ENCODE measurements around the gene ERVH48-1. TPM values are rescaled to one million over a fixed set of nuclear protein-coding genes. Genes with fewer than 3 reads are reported as not detected.
"Not testable (repeated sequence)": the region's sequence is repeated elsewhere in the genome, so short reads cannot be mapped to it uniquely, and the experiment has no call there.

Gene ERVH48-1
- total RNA-seq, 2 experiments from 2014 or later: not detected

GRCh38 chr21:42933973-42934372 is 8.5 kb upstream of the ERVH48-1 start:
- H3K36me3 Mint-ChIP-seq (ENCODE audit: low read depth); POLR2A ChIA-PET; H3K27ac Mint-ChIP-seq; H3K9me3 Mint-ChIP-seq; DNase-seq; H3K4me1 Mint-ChIP-seq; H3K4me3 Mint-ChIP-seq; CTCF ChIA-PET; H3K27me3 Mint-ChIP-seq: not testable (repeated sequence)

DNA sequence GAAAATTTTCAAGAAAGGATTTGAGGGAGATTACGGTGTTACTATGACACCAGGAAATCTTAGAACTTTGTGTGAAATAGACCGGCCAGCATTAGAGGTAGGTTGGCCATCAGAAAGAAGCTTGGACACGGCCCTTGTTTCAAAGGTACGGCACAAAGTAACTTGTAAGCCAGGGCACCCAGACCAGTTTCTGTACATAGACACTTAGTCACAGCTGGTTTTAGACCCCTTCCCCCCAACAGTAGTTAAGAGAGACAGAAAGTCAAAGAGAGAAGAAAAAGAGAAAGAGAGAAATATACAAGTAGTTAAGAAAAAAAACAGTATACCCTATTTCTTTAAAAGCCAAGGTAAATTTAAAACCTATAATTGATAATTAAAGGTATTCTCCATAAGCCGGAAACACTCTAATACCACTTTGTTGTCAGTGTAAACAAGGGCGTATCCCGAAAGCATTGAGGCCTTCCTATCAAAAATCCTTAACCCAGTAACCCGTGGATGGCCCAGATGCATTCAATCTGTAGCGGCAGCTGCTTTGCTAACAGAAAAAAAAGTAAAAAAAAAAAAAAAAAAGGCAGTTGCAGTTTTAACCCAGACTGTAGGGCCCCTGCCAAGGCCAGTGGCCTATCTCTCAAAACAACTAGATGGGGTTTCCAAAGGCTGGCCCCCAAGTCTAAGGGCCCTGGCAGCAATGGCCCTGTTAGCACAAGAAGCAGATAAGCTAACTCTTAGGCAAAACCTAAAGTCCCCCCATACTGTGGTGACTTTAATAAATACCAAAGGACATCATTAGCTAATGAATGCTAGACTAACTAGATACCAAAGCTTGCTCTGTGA is 7.9 kb upstream of the ERVH48-1 start:
- H3K27me3 Mint-ChIP-seq; H3K9me3 Mint-ChIP-seq; CTCF ChIA-PET; POLR2A ChIA-PET; H3K36me3 Mint-ChIP-seq (ENCODE audit: low read depth); DNase-seq; H3K27ac Mint-ChIP-seq; H3K4me3 Mint-ChIP-seq; H3K4me1 Mint-ChIP-seq: not testable (repeated sequence)

DNA sequence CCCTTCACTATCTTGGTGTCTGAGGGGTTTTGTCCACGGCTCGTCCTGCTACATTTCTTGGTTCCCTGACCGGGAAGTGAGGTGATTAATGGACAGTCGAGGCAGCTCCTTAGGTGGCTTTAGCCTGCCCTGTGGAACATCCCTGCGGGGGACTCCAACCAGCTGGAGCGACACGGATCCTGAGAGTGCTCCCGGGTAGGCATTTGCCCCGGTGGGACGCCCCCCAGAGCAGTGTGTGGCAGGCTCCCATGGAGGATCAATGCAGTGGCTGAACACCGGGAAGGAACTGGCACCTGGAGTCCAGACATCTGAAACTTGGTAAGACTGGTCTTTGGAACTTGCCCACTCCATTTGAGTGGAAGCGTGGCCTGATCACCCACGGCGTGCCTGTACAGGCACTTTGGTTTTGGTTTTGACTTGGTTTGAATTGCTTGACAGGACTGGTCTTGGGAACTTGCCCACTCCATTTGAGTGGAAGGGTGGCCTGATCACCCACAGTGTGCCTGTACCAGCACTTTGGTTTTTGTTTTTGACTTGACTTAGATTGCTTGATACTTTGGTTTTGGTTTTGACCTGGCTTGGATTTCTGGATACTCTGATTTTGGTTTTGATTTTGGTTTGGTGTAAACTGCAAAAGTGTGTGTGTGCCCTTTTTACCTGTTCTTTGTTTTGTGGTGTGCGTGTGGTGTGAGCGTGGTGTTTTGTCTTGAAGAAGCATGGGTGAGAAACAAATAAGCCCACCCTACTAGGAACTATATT is 7.1 kb upstream of the ERVH48-1 start:
- H3K27me3 Mint-ChIP-seq; H3K36me3 Mint-ChIP-seq (ENCODE audit: low read depth); DNase-seq; CTCF ChIA-PET; H3K4me3 Mint-ChIP-seq; H3K9me3 Mint-ChIP-seq; H3K27ac Mint-ChIP-seq; POLR2A ChIA-PET; H3K4me1 Mint-ChIP-seq: not testable (repeated sequence)

DNA sequence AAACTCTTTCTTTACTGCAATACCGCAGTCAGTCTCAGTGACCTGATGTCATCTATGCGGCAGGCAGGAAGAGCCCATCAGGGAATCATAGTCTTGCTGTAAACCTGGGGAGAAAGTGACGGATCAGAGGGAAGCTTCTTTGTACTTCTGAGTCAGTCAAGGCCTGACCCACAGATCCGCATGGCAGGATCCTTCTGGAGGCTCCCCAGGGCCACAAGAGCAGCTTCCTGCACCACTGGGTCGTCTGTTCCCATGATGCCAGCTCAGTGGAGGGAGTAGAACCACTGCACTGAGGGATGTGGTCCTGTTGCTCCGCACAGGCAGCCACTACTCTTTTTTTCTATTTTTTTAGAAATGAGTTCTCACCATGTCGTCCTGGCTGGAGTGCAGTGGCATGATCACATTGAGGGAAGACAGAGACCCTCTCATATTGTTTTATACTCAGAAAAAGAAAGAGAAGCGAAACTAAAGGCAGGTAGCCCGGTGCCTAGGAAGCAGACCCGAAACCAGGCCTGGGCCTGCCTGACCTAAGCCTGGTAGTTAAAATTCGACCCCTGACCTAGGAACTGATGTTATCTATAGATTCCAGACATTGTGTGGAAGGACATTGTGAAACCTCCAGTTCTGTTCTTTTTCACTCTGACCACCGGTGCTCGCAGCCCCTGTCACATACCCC is 6.3 kb upstream of the ERVH48-1 start:
- H3K27ac Mint-ChIP-seq: no peak overlapping the region
- ChIA-PET CTCF (no interaction called here), POLR2A (no interaction called here)
- DNase-seq: no peak
- no peaks in the 10 kb centered on the region for H3K36me3 Mint-ChIP-seq (ENCODE audit: low read depth)
- no peak overlapping the region for H3K4me3 Mint-ChIP-seq
- H3K27me3 Mint-ChIP-seq: no peaks in the 10 kb centered on the region
- H3K9me3 Mint-ChIP-seq: no peaks in the 10 kb centered on the region
- peaks cover 4% of the 10 kb centered on the region for H3K4me1 Mint-ChIP-seq

- Mint-ChIP-seq H3K27ac (no peak overlapping the region), H3K36me3 (ENCODE audit: low read depth) (no peaks in the 10 kb centered on the region), H3K4me1 (peaks cover 8% of the 10 kb centered on the region), H3K4me3 (no peak overlapping the region), H3K9me3 (no peaks in the 10 kb centered on the region), H3K27me3 (no peaks in the 10 kb centered on the region)
- POLR2A ChIA-PET: no interaction called here
- DNase-seq: no peak
- CTCF ChIA-PET: no interaction called here
These were observed 4.5 kb upstream of the ERVH48-1 start for GRCh38 chr21:42929969-42930368.

DNA sequence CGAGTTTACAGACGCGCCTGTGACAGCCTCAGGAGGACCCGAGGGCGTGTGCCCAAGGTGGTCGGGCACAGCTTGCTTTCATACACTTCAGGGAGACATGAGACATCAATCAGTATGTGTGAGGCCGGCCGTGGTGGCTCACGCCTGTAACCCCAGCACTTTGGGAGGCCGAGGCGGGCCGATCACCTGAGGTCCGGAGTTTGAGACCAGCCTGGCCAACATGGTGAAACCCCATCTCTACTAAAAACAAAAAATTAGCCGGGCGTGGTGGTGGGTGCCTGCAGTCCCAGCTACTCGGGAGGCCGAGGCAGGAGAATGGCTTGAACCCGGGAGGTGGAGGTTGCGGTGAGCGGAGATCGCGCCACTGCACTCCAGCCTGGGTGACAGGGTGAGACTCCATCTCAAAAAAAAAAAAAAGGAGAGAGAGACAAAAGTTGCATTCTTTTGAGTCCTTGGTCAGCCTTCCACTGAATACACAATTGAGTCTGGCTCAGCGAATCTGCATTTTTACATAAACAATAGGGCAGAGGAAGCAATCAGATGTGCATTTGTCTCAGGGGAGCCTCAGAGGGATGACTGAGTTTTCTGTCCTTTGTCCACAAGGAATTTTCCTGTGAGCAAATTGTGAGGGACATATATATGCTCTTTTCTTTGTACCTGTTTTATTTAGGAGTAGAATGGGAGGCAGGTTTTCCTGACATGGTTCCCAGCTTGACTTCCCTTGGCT is 2.2 kb upstream of the ERVH48-1 start:
- not testable (repeated sequence) for H3K27ac Mint-ChIP-seq; H3K4me3 Mint-ChIP-seq; H3K36me3 Mint-ChIP-seq (ENCODE audit: low read depth); H3K27me3 Mint-ChIP-seq; H3K9me3 Mint-ChIP-seq; DNase-seq
- CTCF ChIA-PET: interaction anchor here (1.2 kb wide), 1 partner anchor 9 kb away, joined by 3 read pairs; no protein-coding TSS in a partner anchor
- POLR2A ChIA-PET: interaction anchor here (1.7 kb wide), 1 partner anchor 35 kb away, joined by 4 read pairs; the partner anchor contains the start of gene NDUFV3
- peaks cover 20% of the 10 kb centered on the region for H3K4me1 Mint-ChIP-seq

DNA sequence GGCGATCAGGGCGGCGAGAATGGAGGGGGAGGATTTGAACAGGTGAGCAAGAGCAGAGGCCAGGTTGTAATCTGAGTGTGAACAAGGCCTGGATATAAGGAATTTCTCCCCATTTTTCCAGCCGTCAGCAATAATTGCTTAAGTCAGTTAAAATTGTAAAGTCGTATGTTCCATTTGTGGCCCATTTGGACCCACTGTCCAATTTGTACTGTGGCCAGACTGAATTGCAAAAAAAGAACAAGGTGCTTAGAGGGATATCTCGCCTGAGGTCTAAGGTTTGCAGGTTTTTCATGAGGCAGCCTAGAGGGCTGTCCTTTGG is 1.0 kb downstream of the ERVH48-1 start:
- H3K27me3 Mint-ChIP-seq: no peaks in the 10 kb centered on the region
- ChIA-PET POLR2A (no interaction called here), CTCF (no interaction called here)

DNA sequence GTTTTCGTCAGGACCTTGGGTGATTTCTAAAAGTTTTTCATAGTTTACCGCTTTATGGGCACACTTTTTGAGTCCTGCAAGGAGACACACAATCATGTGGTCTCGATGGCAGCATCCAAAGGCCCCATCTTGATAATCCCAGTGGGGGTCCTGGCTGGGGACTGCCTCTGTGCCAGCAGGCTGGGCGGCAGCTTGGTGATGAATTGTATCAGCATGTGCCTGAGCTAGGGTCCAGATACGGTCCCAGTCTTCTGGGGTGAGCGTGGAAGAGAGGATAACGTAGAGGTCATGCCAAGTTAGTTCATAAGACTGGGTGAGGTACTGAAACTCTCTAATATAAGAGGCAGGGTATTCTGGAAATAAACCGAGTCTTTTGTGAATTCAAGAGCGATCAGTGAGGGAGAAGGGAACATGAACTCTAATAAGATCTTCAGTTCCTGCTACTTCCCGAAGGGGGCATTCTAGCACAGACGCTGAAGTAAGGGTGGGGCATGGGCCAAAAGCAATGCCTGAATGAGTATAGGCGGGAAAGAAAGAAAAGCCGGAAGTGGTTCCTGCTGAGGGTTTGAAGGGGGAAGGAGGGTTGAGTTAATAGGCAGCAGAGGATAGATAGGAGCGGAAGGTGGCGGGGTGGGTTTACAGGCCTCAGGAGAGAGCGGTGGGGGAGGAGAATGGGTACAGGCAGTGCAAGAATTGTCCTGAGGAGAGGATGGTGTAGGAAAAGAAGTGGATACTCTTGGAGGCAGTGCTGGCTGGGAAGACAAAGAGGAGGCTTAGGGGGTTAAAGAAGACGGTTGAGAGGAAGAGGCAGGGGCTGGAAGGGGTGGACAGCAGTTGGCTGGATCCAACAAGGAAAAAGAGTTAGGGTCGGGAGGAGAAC is 1.6 kb downstream of the ERVH48-1 start:
- ChIA-PET CTCF (no interaction called here), POLR2A (no interaction called here)
- H3K4me1 Mint-ChIP-seq: peaks cover 20% of the 10 kb centered on the region
- no peaks in the 10 kb centered on the region for H3K36me3 Mint-ChIP-seq (ENCODE audit: low read depth)
- no peaks in the 10 kb centered on the region for H3K27me3 Mint-ChIP-seq
- H3K27ac Mint-ChIP-seq: peak overlapping the region; percentile 61
- no peaks in the 10 kb centered on the region for H3K9me3 Mint-ChIP-seq
- peak overlapping the region; percentile 5 for H3K4me3 Mint-ChIP-seq
- DNase-seq: peak; percentile 81

More for the DNA sequence above, 1.0 kb downstream of the ERVH48-1 start:
- DNase-seq: no peak
- H3K4me1 Mint-ChIP-seq: peaks cover 20% of the 10 kb centered on the region
- H3K36me3 Mint-ChIP-seq (ENCODE audit: low read depth): no peaks in the 10 kb centered on the region
- H3K9me3 Mint-ChIP-seq: no peaks in the 10 kb centered on the region
- H3K4me3 Mint-ChIP-seq: no peak overlapping the region
- H3K27ac Mint-ChIP-seq: peak overlapping the region; percentile 61

DNA sequence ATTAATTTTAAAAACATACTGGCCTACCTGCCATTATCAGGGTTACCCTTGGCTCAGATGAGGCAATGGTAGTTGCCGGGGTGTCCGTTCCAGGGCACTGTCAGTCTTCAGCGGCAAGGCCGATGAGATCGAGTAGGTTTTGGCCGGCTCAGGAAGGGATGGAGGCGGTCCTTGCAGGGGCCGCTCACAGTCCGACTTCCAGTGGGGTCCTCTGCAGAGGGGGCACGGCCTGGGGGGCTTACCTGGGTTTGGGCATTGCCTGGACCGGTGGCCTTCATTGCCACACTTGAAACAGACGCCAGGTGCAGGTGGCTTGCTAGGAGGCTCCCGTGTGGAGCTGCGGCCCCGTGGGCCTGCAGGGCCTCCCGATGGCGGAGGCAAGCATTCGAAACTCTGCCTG is 2.5 kb downstream of the ERVH48-1 start:
- H3K4me3 Mint-ChIP-seq: no peak overlapping the region
- no peaks in the 10 kb centered on the region for H3K9me3 Mint-ChIP-seq
- H3K4me1 Mint-ChIP-seq: peaks cover 20% of the 10 kb centered on the region
- CTCF ChIA-PET: no interaction called here
- no peaks in the 10 kb centered on the region for H3K36me3 Mint-ChIP-seq (ENCODE audit: low read depth)
- POLR2A ChIA-PET: no interaction called here
- DNase-seq: no peak
- H3K27ac Mint-ChIP-seq: no peak overlapping the region
- no peaks in the 10 kb centered on the region for H3K27me3 Mint-ChIP-seq

DNA sequence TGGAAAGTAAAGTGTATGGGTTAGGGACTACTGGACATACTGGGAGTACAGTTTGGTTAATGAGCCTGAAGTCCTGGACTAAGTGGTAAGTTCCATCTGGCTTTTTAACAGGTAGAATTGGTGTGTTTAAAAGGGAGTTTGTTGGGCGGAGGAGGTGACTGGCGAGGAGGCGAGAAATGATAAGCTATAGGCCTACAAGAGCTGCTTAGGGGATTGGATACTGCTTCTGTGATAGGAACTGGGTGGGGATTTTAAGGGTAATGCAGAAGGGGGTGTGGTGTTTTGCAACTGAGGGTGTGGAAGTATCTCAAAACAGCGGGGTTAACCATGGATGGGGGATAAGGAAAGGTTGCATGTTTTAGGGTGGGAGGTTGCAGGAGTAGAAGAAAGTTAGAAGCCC is 3.5 kb downstream of the ERVH48-1 start:
- no peak overlapping the region for H3K4me3 Mint-ChIP-seq
- no peak for DNase-seq
- POLR2A ChIA-PET: interaction anchor here (1.0 kb wide), 1 partner anchor 54 kb away, joined by 3 read pairs; no protein-coding TSS in a partner anchor
- H3K9me3 Mint-ChIP-seq: no peaks in the 10 kb centered on the region
- H3K27me3 Mint-ChIP-seq: no peaks in the 10 kb centered on the region
- CTCF ChIA-PET: interaction anchor here (0.6 kb wide), 1 partner anchor 611 kb away, joined by 4 read pairs; no protein-coding TSS in a partner anchor
- H3K36me3 Mint-ChIP-seq (ENCODE audit: low read depth): no peaks in the 10 kb centered on the region
- no peak overlapping the region for H3K27ac Mint-ChIP-seq
- H3K4me1 Mint-ChIP-seq: peaks cover 20% of the 10 kb centered on the region

GRCh38 chr21:42918291-42918690 is 7.1 kb downstream of the ERVH48-1 start:
- ChIA-PET POLR2A (no interaction called here), CTCF (interaction anchor here (1.4 kb wide), 1 partner anchor 10 kb away, joined by 3 read pairs; no protein-coding TSS in a partner anchor)
- no peak overlapping the region for H3K27ac Mint-ChIP-seq
- no peaks in the 10 kb centered on the region for H3K9me3 Mint-ChIP-seq
- H3K4me3 Mint-ChIP-seq: no peak overlapping the region
- H3K36me3 Mint-ChIP-seq (ENCODE audit: low read depth): no peaks in the 10 kb centered on the region
- peaks cover 2% of the 10 kb centered on the region for H3K4me1 Mint-ChIP-seq
- DNase-seq: no peak
- no peaks in the 10 kb centered on the region for H3K27me3 Mint-ChIP-seq

GRCh38 chr21:42913476-42913875 is 12.0 kb downstream of the ERVH48-1 start:
- Mint-ChIP-seq H3K4me1 (no peaks in the 10 kb centered on the region), H3K27ac (no peak overlapping the region), H3K27me3 (no peaks in the 10 kb centered on the region), H3K36me3 (ENCODE audit: low read depth) (peaks cover 16% of the 10 kb centered on the region), H3K9me3 (no peaks in the 10 kb centered on the region), H3K4me3 (no peak overlapping the region)
- DNase-seq: no peak
- ChIA-PET CTCF (no interaction called here), POLR2A (no interaction called here)

Data from activated CD4-positive, alpha-beta memory T cell treated with anti-CD3 and anti-CD28 coated beads, Interleukin-2, amount 10 ng/mL, durations not matched to agents 7 days and 5 days (primary cell).